ENCODE measurements around the gene MRPS2. TPM values are rescaled to one million over a fixed set of nuclear protein-coding genes. Genes with fewer than 3 reads are reported as not detected.

Gene MRPS2
- polyA plus RNA-seq, 1 donor from 2014 or later, result 20.1 TPM

DNA sequence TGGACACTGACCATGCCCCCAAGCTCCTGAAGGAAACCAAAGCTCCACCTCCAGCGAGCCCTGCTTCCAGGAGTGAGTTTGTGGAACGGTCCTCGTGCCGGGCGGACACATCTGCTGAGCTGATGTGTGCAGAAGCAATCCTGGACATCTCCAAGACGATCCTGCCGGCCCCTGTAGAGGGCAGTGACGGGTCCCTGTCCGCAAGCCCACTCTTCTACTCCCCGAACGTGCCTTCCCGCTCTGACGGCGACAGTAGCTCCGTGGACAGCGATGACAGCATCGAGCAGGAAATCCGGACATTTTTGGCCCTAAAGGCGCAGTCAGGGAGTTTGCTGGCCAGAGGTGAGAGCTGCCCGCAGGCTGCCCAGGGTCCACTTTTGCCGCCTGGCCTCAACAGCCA is 14.7 kb upstream of the MRPS2 start:
- Histone ChIP-seq H2AFZ (ENCODE audit: low read depth, low read length) (no peak overlapping the region), H3K4me3 (ENCODE audit: low read length) (no peak overlapping the region), H3K79me2 (replicated peaks; ENCODE audit: insufficient read depth, low read length) (no peaks in the 10 kb centered on the region), H3K9me3 (ENCODE audit: low read length) (no peaks in the 10 kb centered on the region), H3K27me3 (ENCODE audit: insufficient read depth, low read depth, low read length) (no peaks in the 10 kb centered on the region), H3F3A (ENCODE audit: insufficient read depth, low read length, poor library complexity, severe bottlenecking) (no peaks in the 10 kb centered on the region), H3K9me2 (ENCODE audit: insufficient read depth, low read length) (no peaks in the 10 kb centered on the region), H3K9ac (ENCODE audit: low read length) (no peak overlapping the region), H4K20me1 (ENCODE audit: insufficient read depth) (no peaks in the 10 kb centered on the region), H3K27ac (ENCODE audit: low read length) (no peak overlapping the region), H3K36me3 (ENCODE audit: insufficient read depth, low read length) (no peaks in the 10 kb centered on the region), H3K4me2 (ENCODE audit: low read length) (no peak overlapping the region)
- TF ChIP-seq CTCF (IDR thresholded peaks at IDR 0.05; ENCODE audit: poor library complexity, severe bottlenecking) (no peak), REST (IDR thresholded peaks at IDR 0.05; ENCODE audit: borderline replicate concordance) (no peak), SMC3 (conservative IDR thresholded peaks at IDR 0.05; ENCODE audit: poor library complexity) (no peak), TAF1 (IDR thresholded peaks at IDR 0.05; ENCODE audit: low read depth) (no peak), EP300 (conservative IDR thresholded peaks at IDR 0.05; ENCODE audit: poor library complexity, severe bottlenecking) (no peak), POLR2AphosphoS5 (IDR thresholded peaks at IDR 0.05) (no peak), MXI1 (conservative IDR thresholded peaks at IDR 0.05; ENCODE audit: poor library complexity, severe bottlenecking) (no peak), EZH2 (IDR thresholded peaks at IDR 0.05; ENCODE audit: borderline replicate concordance, insufficient read depth, low read length, poor library complexity, severe bottlenecking) (no peak), RAD21 (conservative IDR thresholded peaks at IDR 0.05) (no peak)

DNA sequence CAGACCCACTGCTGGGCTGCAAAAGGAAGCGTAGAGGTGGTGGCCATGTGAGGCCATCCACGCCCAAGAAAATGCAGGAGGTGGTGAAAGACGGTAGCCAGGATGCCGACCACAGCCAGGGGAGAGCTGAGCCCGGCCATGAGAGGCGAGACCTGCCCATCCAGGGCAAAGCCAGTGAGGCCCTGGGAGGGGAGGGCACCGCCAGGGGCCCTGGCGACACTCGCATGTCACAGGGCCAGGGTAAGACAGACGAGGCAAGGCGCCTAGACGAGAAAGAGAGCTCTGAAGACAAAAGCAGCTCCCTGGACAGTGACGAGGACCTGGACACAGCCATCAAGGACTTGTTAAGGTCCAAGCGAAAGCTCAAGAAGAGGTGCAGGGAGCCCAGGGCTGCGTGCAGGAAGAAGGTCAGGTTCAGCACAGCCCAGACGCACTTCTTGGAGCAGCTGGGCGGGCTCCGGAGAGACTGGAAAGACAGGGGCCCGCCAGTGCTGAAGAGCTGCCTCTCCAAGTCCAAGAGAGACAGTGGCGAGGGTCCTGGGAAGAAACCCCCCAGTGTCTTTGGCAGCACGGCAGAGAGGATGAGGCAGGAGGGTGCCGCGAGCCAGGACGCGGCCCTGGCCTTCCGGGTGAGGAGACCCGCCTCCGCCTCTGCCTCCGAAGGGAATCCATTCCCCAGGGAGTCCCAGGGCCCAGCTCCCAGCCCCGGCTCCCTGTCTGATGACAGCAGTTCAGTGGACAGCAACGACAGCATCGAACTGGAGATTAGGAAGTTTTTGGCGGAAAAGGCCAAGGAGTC is 14.0 kb upstream of the MRPS2 start:
- H3K9me3 ChIP-seq (ENCODE audit: low read length), result no peaks in the 10 kb centered on the region
- no peak overlapping the region for H3K27ac ChIP-seq (ENCODE audit: low read length)
- H2AFZ ChIP-seq (ENCODE audit: low read depth, low read length), result no peak overlapping the region
- H3K36me3 ChIP-seq (ENCODE audit: insufficient read depth, low read length), result no peaks in the 10 kb centered on the region
- H3K4me3 ChIP-seq (ENCODE audit: low read length), result no peak overlapping the region
- H3K9ac ChIP-seq (ENCODE audit: low read length), result no peak overlapping the region
- H3K27me3 ChIP-seq (ENCODE audit: insufficient read depth, low read depth, low read length), result no peaks in the 10 kb centered on the region
- no peaks in the 10 kb centered on the region for H3K9me2 ChIP-seq (ENCODE audit: insufficient read depth, low read length)
- H3K4me2 ChIP-seq (ENCODE audit: low read length), result no peak overlapping the region
- H3K79me2 ChIP-seq (replicated peaks; ENCODE audit: insufficient read depth, low read length), result no peaks in the 10 kb centered on the region
- TF ChIP-seq POLR2AphosphoS5 (IDR thresholded peaks at IDR 0.05) (no peak), SMC3 (conservative IDR thresholded peaks at IDR 0.05; ENCODE audit: poor library complexity) (no peak), RAD21 (conservative IDR thresholded peaks at IDR 0.05) (no peak), EP300 (conservative IDR thresholded peaks at IDR 0.05; ENCODE audit: poor library complexity, severe bottlenecking) (no peak), REST (IDR thresholded peaks at IDR 0.05; ENCODE audit: borderline replicate concordance) (no peak), EZH2 (IDR thresholded peaks at IDR 0.05; ENCODE audit: borderline replicate concordance, insufficient read depth, low read length, poor library complexity, severe bottlenecking) (no peak), TAF1 (IDR thresholded peaks at IDR 0.05; ENCODE audit: low read depth) (no peak), MXI1 (conservative IDR thresholded peaks at IDR 0.05; ENCODE audit: poor library complexity, severe bottlenecking) (no peak), CTCF (IDR thresholded peaks at IDR 0.05; ENCODE audit: poor library complexity, severe bottlenecking) (no peak)
- no peaks in the 10 kb centered on the region for H3F3A ChIP-seq (ENCODE audit: insufficient read depth, low read length, poor library complexity, severe bottlenecking)
- H4K20me1 ChIP-seq (ENCODE audit: insufficient read depth), result no peaks in the 10 kb centered on the region

Measured in neural cell (in vitro differentiated cells).